ENCODE data around the gene KCNJ1.

The KCNJ1 gene

DNA sequence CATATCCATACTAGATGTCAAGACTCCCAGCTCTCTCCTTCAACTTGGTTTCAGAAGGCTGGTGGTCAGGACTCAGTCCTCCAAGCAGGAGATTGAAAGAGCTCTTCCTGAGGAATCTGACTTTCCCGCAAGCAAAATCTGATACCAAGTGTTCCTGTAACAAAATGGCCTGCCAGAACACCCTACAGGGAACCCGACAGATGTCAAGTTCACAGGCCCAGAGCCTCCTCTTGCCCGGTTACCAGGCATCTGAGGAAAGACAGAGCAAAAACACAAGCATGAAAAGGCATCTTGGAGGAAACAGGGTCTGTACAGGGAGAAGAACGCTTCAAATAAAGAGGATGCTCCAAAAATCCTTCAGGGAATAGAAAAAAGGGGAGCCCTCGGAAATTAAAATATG is 15.4 kb upstream of the KCNJ1 start:
- DNase-seq (ENCODE audit: low read depth, low spot score), result no peak

GRCh38 chr11:128881221-128881620 is 14.1 kb upstream of the KCNJ1 start:
- no peak for DNase-seq (ENCODE audit: low read depth, low spot score)

- no peak for DNase-seq (ENCODE audit: low read depth, low spot score)
Observed at GRCh38 chr11:128879817-128880216, 12.7 kb upstream of the KCNJ1 start.

GRCh38 chr11:128878455-128878854 is 11.4 kb upstream of the KCNJ1 start:
- DNase-seq (ENCODE audit: low read depth, low spot score), result no peak

DNA sequence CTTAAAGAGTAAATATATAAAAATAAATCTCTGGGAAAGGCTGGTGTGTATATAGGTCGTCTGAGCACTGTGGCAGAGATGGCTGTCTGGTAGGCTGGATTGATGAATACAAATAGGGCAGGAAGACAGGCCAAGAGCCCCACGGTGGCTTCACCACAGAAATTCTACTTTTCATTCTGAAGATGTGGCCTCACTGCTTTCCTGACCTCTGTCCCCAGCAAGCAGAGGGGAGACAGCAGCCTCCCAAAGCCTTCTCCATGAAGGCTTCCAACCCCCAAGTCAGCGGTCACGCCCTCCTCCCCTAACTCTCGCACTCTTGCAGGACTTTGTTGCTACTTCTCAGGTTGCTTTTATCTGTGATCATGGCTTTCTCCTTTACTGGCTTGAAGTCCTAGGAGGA is 10.6 kb upstream of the KCNJ1 start:
- DNase-seq (ENCODE audit: low read depth, low spot score), result no peak

GRCh38 chr11:128876133-128876650 is 9.1 kb upstream of the KCNJ1 start:
- DNase-seq (ENCODE audit: low read depth, low spot score), result no peak

DNA sequence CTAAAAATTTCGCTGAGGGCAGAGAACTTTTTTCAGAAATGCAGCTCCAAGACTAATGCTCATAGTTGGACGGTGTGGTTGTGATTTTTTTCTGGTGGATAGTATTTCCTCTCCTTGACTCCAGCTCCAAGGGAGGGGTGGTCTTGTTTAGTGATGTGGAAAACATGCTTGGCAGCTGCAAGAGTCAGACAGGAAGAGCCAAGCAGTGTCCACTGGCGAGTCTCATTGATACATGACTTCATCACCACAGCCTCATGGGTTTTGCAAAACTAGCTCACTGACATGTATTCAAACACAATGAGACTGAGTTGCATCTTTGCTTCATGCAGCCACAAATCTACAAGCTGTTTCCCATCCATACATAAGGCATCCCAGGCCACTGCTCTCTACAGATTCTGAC is 7.3 kb upstream of the KCNJ1 start:
- DNase-seq (ENCODE audit: low read depth, low spot score), result no peak

- DNase-seq (ENCODE audit: low read depth, low spot score), result no peak
Observed at GRCh38 chr11:128872594-128872993, 5.5 kb upstream of the KCNJ1 start.

- DNase-seq (ENCODE audit: low read depth, low spot score), result no peak
Observed at GRCh38 chr11:128872094-128872493, 5.0 kb upstream of the KCNJ1 start.

GRCh38 chr11:128871168-128871610 is 4.1 kb upstream of the KCNJ1 start:
- no peak for DNase-seq (ENCODE audit: low read depth, low spot score)

- no peak for DNase-seq (ENCODE audit: low read depth, low spot score)
Observed at GRCh38 chr11:128868841-128869671, 2.0 kb upstream of the KCNJ1 start.

DNA sequence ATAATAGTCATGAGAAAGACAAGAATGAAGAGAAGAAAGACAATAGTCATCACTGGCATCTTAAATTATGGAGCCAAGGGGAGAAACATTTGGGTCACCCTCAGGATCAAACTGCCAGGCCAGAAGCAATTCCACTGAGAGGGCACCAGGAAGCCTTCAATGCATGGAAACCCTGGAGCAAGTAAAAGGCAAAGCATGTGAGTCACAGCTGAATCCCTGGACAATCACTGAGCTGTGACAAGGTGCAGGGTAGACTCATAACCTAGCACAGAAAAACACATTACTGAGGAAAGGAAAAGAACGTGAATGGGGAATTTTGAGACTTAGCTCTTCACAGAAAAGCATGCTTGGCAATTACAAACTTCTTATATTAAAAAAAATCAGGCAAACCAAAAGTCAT is 1.6 kb downstream of the KCNJ1 start:
- no peak for DNase-seq (ENCODE audit: low read depth, low spot score)

DNA sequence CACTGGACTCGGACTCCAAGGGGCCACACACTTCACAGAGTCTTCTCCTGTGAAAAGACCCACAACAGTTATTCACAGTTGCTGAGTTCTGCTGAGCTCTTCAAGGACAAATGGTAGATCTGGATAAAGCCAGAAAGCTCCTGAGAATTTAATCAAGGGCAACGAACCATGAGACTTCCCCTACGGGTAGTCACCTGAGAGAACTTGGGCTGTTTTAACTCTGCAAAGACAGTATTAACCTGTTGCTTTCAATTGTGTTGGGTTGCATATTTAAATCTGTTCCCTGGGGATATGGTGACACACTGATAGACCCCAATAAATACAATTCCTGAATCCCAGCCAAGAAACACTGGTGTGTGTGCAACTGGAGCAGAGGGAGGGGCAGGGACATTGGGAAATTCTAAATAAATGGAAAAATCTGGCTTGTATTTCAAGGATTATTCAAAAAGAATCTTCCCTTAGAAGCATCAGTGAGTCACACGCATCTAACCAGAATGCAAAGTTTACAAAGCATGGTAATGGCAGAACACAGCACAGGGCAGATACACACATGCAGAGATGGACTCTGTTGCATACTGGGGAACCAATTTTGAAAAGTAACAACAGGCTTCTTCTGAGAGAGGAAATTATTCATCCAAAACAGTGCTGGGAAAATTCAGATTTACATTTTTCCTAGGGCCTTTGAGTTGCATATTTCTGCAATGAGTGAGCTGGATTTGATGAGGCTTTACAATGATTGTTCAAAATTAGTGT is 4.0 kb downstream of the KCNJ1 start:
- DNase-seq (ENCODE audit: low read depth, low spot score), result no peak

DNA sequence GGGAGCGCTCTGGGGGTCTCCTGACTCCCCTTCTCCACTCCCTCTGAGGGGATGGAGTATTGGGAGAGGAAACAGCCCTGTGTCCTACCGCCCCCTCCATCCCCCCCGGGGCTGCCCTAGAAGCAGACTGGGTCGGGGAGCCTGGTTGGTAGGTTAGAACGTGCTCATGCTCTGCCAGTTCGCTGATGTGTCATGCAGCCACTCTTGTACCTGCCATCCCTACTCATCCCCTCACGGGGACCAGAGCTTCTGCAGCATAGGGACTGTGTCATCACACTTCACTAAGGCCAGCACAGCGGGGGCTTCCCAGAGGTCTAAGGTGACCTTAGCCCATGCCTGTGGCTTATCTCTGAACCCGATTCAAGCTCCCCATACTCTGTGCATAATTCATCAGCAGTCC is 4.7 kb downstream of the KCNJ1 start:
- DNase-seq (ENCODE audit: low read depth, low spot score), result no peak

- DNase-seq (ENCODE audit: low read depth, low spot score), result no peak
Observed at GRCh38 chr11:128860571-128861361, 6.3 kb downstream of the KCNJ1 start.

DNA sequence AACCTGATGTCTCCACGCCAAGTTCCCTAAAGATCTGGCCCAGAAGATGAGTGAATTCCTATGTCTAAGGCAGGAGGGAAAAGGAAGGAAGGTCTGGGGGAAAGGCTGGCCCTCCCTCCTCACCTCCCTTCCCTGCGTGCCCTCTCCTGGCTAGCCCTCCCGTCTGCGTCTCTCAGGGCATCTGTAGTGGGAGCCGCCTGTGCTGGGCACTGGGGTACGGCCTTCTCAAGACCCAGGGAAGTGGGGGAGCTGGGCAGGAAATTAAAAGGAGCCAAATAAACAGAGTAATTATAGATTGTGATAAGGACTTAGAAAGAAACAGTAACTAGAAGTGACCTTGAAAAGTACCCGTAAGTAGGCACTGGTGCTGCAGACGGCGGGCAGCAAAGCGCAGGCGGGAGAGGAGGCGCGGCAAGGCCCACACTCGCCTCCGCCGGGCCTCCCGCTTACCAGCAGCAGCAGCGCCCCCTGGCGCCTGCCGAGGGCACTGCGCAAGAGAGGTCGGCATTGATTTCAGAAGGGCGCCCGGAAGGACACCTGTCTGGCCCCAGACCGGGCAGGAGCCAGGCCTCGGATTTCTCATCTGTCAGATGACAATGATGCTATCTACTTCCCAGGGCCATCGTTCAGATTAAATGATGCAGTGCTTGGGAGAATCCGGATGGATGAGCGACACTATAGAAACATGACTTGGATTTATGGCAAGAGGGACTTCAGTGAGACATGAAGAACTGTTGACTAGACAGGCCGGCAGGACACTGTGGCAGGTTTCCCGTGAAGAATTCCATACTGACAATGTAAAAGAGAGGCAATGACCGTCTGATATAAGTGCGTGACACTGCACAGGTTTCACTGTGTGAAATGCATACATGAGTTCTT is 7.3 kb downstream of the KCNJ1 start:
- DNase-seq (ENCODE audit: low read depth, low spot score), result peak; percentile 17

GRCh38 chr11:128857341-128857740 is 9.8 kb downstream of the KCNJ1 start:
- no peak for DNase-seq (ENCODE audit: low read depth, low spot score)

GRCh38 chr11:128856241-128856640 is 10.9 kb downstream of the KCNJ1 start:
- no peak for DNase-seq (ENCODE audit: low read depth, low spot score)

- DNase-seq (ENCODE audit: low read depth, low spot score), result no peak
Observed at GRCh38 chr11:128854841-128855240, 12.3 kb downstream of the KCNJ1 start.

- no peak for DNase-seq (ENCODE audit: low read depth, low spot score)
Observed at GRCh38 chr11:128853559-128853958, 13.5 kb downstream of the KCNJ1 start.
